NCI-H2196 treated with DMSO at 0.1 percent for 48 hours (cell line): ENCODE measurements around the gene ACVR1.
"Not testable (repeated sequence)": the region's sequence is repeated elsewhere in the genome, so short reads cannot be mapped to it uniquely, and the experiment has no call there.

ENCODE experiments used
- DNase-seq: peaks from one replicate; lab custom pipeline; 2025; ENCODE audit not compliant: unreplicated experiment; lab: John Stamatoyannopoulos, UW

ACVR1 gene

DNA sequence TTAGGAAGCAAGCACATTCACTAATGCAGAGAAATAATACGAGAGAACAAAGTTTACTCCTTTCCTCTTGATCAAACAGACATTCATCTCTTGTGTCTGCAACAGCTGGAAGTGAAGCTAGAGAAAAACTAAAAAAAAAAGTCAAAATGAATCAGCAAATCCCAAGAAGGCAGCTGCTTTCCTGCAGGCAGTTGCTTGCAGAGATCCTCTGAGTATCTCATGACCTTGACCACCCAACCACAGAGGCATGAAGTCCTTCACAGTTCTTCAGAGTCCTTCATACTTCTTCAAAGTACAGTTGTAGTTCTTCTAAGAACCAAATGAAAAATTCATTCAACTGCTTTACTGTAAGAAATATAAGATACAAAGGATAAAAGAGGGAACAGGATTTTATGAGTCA, 150.3 kb downstream of the ACVR1 start:
- DNase-seq, result no peak

DNA sequence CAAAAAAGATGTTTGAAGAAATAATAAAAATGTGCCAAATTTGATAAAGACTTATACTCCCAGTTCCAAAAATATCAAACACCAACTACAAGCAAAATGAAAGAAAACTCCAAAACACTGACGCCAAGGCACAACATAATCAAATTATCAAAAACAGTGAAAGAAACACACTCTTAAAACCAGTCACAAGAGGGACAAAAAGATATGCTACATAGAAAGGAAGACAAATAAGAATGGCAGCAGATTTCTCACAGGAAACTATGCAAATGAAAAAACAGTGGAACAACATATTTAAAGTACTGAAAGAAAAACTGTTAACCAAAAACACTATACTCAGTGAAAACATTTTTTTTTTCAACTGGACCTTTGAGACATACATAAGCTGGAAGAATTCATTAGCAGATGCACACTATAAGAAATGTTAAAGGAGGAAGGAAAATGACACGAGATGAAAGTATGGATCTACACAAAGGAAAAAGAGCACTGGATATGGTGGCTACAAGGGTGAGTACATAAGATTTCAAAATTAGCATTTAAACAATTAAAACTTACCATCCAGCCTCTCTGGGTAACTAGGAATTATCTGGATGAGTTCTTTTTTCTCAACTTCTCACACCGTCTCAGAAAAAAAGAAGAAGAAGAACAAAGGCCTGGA, 153.4 kb downstream of the ACVR1 start:
- DNase-seq, result peak; percentile 1

DNA sequence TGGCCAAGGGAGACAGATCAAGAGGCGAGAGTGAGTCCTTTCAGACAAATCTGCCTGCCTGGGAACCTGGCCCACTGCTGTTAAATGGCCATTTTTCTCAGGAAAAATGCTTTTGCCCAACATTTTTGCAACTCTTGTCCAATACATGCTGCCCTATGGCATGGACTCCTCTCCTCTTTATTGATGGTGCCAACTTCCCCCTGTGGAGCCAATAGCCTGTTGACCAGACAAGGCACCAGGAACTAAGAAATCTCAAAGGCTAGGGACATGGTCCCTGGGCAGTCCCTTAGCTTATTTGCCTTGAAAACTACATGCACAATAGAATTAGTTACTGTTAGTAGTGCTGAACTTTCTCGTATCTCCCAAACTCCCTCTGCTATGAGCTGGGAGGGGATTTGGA, 155.6 kb downstream of the ACVR1 start:
- no peak for DNase-seq

DNA sequence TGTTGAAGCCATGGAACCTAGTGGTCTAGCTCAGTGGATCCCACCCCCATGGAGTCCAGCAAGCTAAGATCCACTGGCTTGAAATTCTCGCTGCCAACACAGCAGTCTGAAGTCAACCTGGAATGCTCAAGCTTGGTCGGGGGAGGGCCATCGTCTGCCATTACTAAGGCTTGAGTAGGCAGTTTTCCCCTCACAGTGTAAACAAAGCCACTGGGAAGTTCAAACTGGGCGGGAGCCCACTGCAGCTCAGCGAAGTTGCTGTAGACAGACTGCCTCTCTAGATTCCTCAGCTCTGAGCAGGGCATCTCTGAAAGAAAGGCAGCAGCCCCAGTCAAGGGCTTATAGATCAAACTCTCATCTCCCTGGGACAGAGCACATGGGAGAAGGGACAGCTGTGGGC, 171.5 kb downstream of the ACVR1 start:
- DNase-seq, result not testable (repeated sequence)

DNA sequence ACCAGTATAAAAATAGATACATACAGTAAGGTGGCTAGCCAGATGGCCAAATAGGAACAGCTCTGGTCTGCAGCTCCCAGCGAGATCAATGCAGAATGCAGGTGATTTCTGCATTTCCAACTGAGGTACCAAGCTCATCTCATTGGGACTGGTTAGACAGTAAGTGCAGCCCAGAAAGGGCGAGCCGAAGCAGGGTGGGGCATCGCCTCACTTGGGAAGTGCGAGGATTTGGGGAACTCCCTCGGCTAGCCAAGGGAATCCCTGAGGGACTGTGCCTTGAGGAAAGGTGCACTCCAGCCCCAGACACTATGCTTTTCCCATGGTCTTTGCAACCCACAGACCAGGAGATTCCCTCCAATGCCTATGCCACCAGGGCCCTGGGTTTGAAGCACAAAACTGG, 172.0 kb downstream of the ACVR1 start:
- DNase-seq, result not testable (repeated sequence)

DNA sequence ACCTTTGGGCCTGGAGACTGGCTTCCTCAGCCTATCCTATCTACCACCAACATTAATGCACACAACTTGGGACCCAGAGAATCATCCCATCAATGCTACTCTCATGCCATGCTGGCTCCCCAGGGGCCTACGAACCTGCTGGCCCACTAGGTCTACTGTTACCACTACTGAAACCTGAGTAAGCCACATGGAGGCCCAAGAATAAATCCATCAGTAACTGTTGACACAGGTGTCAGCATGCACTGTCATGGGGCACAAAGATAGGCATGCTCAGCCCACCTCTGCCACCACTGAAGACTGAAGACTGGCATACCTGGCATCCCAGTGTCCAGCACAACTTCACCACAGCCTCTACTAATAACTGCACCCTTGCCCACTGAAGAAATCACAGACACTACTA, 176.3 kb downstream of the ACVR1 start:
- DNase-seq, result no peak

DNA sequence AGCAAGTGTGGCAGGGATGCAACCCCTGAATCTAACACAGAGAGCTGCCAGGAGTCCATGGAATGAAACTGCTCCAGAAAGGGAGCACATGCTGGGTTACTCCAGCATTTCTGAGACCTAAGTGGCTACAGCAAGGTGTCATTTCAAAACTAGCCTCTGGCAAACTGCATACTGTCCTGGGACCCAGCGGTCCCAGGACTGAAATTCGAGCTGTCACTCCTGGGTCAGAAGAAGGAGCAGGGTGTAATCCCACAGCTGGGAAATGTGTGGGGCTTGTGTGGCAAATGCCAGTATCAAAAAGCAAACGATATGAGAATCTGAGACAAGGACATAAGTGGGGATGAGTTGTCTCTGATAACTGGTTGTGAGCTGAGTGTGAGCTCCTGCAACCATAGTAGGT, 177.1 kb downstream of the ACVR1 start:
- no peak for DNase-seq

DNA sequence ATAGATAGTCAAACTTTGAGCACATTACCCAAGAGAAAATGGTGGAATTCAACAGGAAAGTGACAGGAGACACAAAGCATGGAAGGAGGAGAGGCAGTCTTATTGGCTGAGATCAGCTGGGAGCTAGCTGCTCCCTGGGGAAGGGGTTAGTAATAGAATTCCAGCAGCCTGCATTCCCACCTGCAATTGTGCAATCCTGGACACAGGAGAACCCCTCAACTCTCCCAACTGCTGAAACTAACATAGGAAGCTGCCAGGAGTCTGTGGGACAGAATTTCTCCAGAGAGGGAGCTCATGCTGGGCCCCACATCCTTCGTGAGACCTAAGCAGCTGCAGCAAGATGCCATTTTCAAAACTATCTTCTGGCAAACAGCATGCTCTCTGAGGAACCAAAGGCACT, 177.7 kb downstream of the ACVR1 start:
- no peak for DNase-seq

DNA sequence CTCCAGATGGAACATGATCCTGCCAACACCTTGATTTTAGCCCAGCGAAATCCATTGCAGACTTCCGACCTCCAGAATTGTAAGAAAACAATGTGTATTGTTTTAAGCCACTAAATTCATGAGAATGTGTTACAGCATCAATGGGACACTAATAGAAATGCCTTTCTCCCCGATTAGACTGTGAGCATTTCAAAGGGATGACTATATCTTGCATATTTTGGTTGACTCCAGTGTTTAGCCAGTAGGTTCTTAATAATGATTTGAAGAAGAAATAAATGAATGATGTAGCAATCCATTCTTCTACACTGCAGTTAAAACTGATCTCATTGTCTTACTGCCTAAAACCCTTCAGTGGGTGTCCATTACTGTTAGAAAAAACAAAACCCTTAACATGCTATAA, 180.1 kb downstream of the ACVR1 start:
- no peak for DNase-seq

DNA sequence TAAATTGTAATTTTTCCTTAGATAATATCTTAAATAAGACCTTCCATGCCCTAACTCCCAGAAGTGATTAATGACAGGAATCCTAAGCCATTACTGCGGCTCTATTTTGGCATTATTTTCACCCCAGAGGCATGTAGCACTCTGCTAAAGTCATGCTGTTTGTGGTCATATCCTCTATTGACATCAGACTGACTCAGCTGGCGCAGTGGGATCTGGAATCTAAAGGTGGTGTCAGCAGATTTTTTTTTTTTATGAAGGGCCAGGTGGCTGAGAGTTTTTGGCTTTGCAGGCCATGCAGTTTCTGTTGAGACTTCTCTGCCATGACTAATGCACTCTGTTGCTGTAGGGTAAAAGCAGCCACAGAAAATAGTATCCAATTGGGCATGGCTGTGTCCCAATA, 183.4 kb downstream of the ACVR1 start:
- DNase-seq, result no peak

DNA sequence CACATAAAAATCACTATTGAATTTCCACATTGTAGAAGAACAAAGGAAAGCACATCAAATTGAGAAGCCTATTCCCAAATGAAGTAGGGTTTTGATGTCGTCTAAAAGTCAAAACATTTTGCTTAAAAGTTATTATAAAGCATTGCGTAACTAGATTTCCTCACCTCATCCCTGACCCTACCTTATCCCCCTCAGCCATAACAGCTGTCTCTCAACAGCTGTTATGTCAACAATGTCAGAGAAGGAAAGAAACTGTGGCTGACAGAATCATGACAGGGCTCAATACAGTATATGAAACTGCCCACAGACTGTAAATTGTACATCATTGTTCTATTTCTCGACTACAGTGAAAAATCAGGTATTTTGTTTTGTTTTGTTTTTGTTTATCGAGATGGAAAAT, 184.4 kb downstream of the ACVR1 start:
- no peak for DNase-seq

DNA sequence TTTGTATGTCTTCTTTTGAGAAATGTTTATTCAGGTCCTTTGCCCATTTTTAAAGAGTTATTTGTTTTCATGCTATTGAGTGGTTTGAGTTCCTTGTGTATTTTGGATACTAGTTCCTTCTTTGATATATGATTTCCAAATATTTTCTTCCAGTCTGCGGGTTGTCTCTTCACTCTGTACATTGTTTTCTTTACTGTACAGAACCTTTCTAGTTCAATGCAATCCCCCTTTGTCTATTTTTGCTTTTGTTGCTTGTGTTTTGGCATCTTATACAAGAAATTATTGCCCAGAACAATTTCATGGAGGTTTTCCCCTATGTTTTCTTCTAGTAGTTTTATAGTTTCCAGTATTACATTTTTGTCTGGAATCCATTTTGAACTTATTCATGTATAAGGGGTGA, 185.0 kb downstream of the ACVR1 start:
- DNase-seq, result peak; percentile 13
